Suppressor macrophage (primary cell): ENCODE measurements around the gene ALKBH8.
"Not testable (repeated sequence)": the region's sequence is repeated elsewhere in the genome, so short reads cannot be mapped to it uniquely, and the experiment has no call there.

Source experiments
- DNase-seq, 4 experiments: peaks; one replicate each; pipeline ENCODE4 v3.0.0-alpha.2; 2020 to 2022

ALKBH8 gene

GRCh38 chr11:107577346-107577711, 11.8 kb upstream of the ALKBH8 start:
- DNase-seq, result no peak

- DNase-seq, result peak; percentile 53 to 70 (median 64)
Observed at GRCh38 chr11:107576497-107577345, 11.2 kb upstream of the ALKBH8 start.

GRCh38 chr11:107573438-107573837, 7.9 kb upstream of the ALKBH8 start:
- DNase-seq, result no peak

- no peak for DNase-seq
Observed at GRCh38 chr11:107570015-107570414, 4.5 kb upstream of the ALKBH8 start.

GRCh38 chr11:107567739-107568335, 2.3 kb upstream of the ALKBH8 start:
- DNase-seq, result no peak

- no peak for DNase-seq
Observed at GRCh38 chr11:107566569-107566968, 1.0 kb upstream of the ALKBH8 start.

GRCh38 chr11:107565955-107566501, 493 bp upstream of the ALKBH8 start:
- not testable (repeated sequence) for DNase-seq

GRCh38 chr11:107564877-107565218, 687 bp downstream of the ALKBH8 start:
- no peak for DNase-seq

- peak; percentile 36 to 53 (median 42) for DNase-seq
Observed at GRCh38 chr11:107563702-107564101, 1.8 kb downstream of the ALKBH8 start.

- DNase-seq, result peak in 1 of 4 experiments; percentile 29
Observed at GRCh38 chr11:107562647-107563208, 2.8 kb downstream of the ALKBH8 start.

GRCh38 chr11:107561688-107562087, 3.8 kb downstream of the ALKBH8 start:
- DNase-seq, result peak in 1 of 4 experiments; percentile 6

- DNase-seq, result no peak
Observed at GRCh38 chr11:107550304-107550703, 15.2 kb downstream of the ALKBH8 start.

GRCh38 chr11:107549954-107550285, 15.6 kb downstream of the ALKBH8 start:
- DNase-seq, result no peak

GRCh38 chr11:107549253-107549953, 16.1 kb downstream of the ALKBH8 start:
- peak; percentile 40 to 76 (median 54) for DNase-seq

GRCh38 chr11:107547961-107548360, 17.6 kb downstream of the ALKBH8 start:
- no peak for DNase-seq

- DNase-seq, result no peak
Observed at GRCh38 chr11:107545101-107545514, 20.4 kb downstream of the ALKBH8 start.

GRCh38 chr11:107538821-107539220, 26.7 kb downstream of the ALKBH8 start:
- no peak for DNase-seq

GRCh38 chr11:107538239-107538638, 27.3 kb downstream of the ALKBH8 start:
- no peak for DNase-seq

GRCh38 chr11:107537155-107537554, 28.4 kb downstream of the ALKBH8 start:
- DNase-seq, result not testable (repeated sequence)

GRCh38 chr11:107526197-107526596, 39.3 kb downstream of the ALKBH8 start:
- DNase-seq, result no peak

GRCh38 chr11:107508858-107509244, 56.7 kb downstream of the ALKBH8 start:
- DNase-seq, result no peak

- no peak for DNase-seq
Observed at GRCh38 chr11:107508201-107508857, 57.2 kb downstream of the ALKBH8 start.
